ENCODE data around the gene DNM3.

The DNM3 gene

GRCh38 chr1:171877701-171878100 lies 36.4 kb downstream of the DNM3 start:
- Histone ChIP-seq H3K4me3 (ENCODE audit: low read depth, low read length, poor library complexity, severe bottlenecking) (no peak overlapping the region), H3K27ac (ENCODE audit: low read depth, low read length, poor library complexity, severe bottlenecking) (no peak overlapping the region), H3K4me2 (ENCODE audit: low read length) (no peak overlapping the region), H3K79me2 (ENCODE audit: insufficient read depth, low read length) (no peaks in the 10 kb centered on the region), H3K9ac (ENCODE audit: low read length) (no peak overlapping the region), H3K4me1 (ENCODE audit: insufficient read depth, low read length, severe bottlenecking) (no peaks in the 10 kb centered on the region), H3K36me3 (ENCODE audit: insufficient read depth, low read length) (no peaks in the 10 kb centered on the region), H2AFZ (ENCODE audit: low read length) (no peak overlapping the region), H3F3A (ENCODE audit: insufficient read depth, low read length) (no peaks in the 10 kb centered on the region), H3K9me2 (ENCODE audit: low read depth, low read length) (no peaks in the 10 kb centered on the region), H3K27me3 (ENCODE audit: insufficient read depth, low read length) (no peaks in the 10 kb centered on the region), H3K9me3 (ENCODE audit: low read length) (no peaks in the 10 kb centered on the region), H4K20me1 (ENCODE audit: insufficient read depth, low read length) (no peaks in the 10 kb centered on the region)
- TF ChIP-seq EZH2 (IDR thresholded peaks at IDR 0.05; ENCODE audit: borderline replicate concordance, low read length) (no peak), CTCF (IDR thresholded peaks at IDR 0.05; ENCODE audit: low read length) (no peak)

GRCh38 chr1:171879556-171879955 lies 38.3 kb downstream of the DNM3 start:
- Histone ChIP-seq H2AFZ (ENCODE audit: low read length) (no peak overlapping the region), H3K27me3 (ENCODE audit: insufficient read depth, low read length) (no peaks in the 10 kb centered on the region), H3F3A (ENCODE audit: insufficient read depth, low read length) (no peaks in the 10 kb centered on the region), H3K4me2 (ENCODE audit: low read length) (no peak overlapping the region), H3K79me2 (ENCODE audit: insufficient read depth, low read length) (no peaks in the 10 kb centered on the region), H4K20me1 (ENCODE audit: insufficient read depth, low read length) (no peaks in the 10 kb centered on the region), H3K36me3 (ENCODE audit: insufficient read depth, low read length) (no peaks in the 10 kb centered on the region), H3K9ac (ENCODE audit: low read length) (no peak overlapping the region), H3K9me3 (ENCODE audit: low read length) (no peaks in the 10 kb centered on the region), H3K9me2 (ENCODE audit: low read depth, low read length) (no peaks in the 10 kb centered on the region), H3K4me1 (ENCODE audit: insufficient read depth, low read length, severe bottlenecking) (no peaks in the 10 kb centered on the region), H3K4me3 (ENCODE audit: low read depth, low read length, poor library complexity, severe bottlenecking) (no peak overlapping the region), H3K27ac (ENCODE audit: low read depth, low read length, poor library complexity, severe bottlenecking) (no peak overlapping the region)
- TF ChIP-seq EZH2 (IDR thresholded peaks at IDR 0.05; ENCODE audit: borderline replicate concordance, low read length) = no peak
- no peak for TF ChIP-seq CTCF (IDR thresholded peaks at IDR 0.05; ENCODE audit: low read length)

GRCh38 chr1:171881442-171881841 lies 40.1 kb downstream of the DNM3 start:
- Histone ChIP-seq H3K4me2 (ENCODE audit: low read length) (no peak overlapping the region), H3K4me3 (ENCODE audit: low read depth, low read length, poor library complexity, severe bottlenecking) (no peak overlapping the region)

More at GRCh38 chr1:171881442-171881841, 40.1 kb downstream of the DNM3 start:
- no peak for TF ChIP-seq CTCF (IDR thresholded peaks at IDR 0.05; ENCODE audit: low read length)
- TF ChIP-seq EZH2 (IDR thresholded peaks at IDR 0.05; ENCODE audit: borderline replicate concordance, low read length) = no peak
- H3F3A ChIP-seq (ENCODE audit: insufficient read depth, low read length) = no peaks in the 10 kb centered on the region
- no peak overlapping the region for H3K9ac ChIP-seq (ENCODE audit: low read length)
- no peaks in the 10 kb centered on the region for H3K4me1 ChIP-seq (ENCODE audit: insufficient read depth, low read length, severe bottlenecking)
- no peak overlapping the region for H3K27ac ChIP-seq (ENCODE audit: low read depth, low read length, poor library complexity, severe bottlenecking)
- H3K9me3 ChIP-seq (ENCODE audit: low read length) = no peaks in the 10 kb centered on the region
- H3K27me3 ChIP-seq (ENCODE audit: insufficient read depth, low read length) = no peaks in the 10 kb centered on the region
- H3K36me3 ChIP-seq (ENCODE audit: insufficient read depth, low read length) = no peaks in the 10 kb centered on the region
- no peak overlapping the region for H2AFZ ChIP-seq (ENCODE audit: low read length)
- H4K20me1 ChIP-seq (ENCODE audit: insufficient read depth, low read length) = no peaks in the 10 kb centered on the region
- H3K9me2 ChIP-seq (ENCODE audit: low read depth, low read length) = no peaks in the 10 kb centered on the region
- H3K79me2 ChIP-seq (ENCODE audit: insufficient read depth, low read length) = no peaks in the 10 kb centered on the region

Data from OCI-LY1 (cell line).